Endothelial cell (in vitro differentiated cells): Measurements from ENCODE around the gene RERGL. TPM values are rescaled to one million over a fixed set of nuclear protein-coding genes. Genes with fewer than 3 reads are reported as not detected.

ENCODE experiments used
- DNase-seq: peaks from one replicate; pipeline ENCODE4 v3.0.0; 2021; ENCODE audit warnings: low spot score
- H3K27ac Mint-ChIP-seq: one replicate; pipeline ENCODE4 v1.8.0; 2021; ENCODE audit warnings: mixed read lengths, inconsistent platforms; ENCODE audit not compliant: unreplicated experiment
- H3K27me3 Mint-ChIP-seq: one replicate; pipeline ENCODE4 v1.8.0; 2021; ENCODE audit warnings: mild to moderate bottlenecking, moderate library complexity, mixed read lengths, inconsistent platforms; ENCODE audit not compliant: unreplicated experiment
- H3K36me3 Mint-ChIP-seq: one replicate; pipeline ENCODE4 v1.8.0; 2021; ENCODE audit warnings: mild to moderate bottlenecking, low read depth, mixed read lengths, inconsistent platforms; ENCODE audit not compliant: unreplicated experiment
- H3K4me1 Mint-ChIP-seq: one replicate; pipeline ENCODE4 v1.8.0; 2021; ENCODE audit warnings: mild to moderate bottlenecking, mixed read lengths, inconsistent platforms; ENCODE audit not compliant: unreplicated experiment
- H3K4me3 Mint-ChIP-seq: one replicate; pipeline ENCODE4 v1.8.0; 2021; ENCODE audit warnings: mild to moderate bottlenecking, mixed read lengths, inconsistent platforms; ENCODE audit not compliant: unreplicated experiment
- H3K9me3 Mint-ChIP-seq: one replicate; pipeline ENCODE4 v1.8.0; 2021; ENCODE audit warnings: mixed read lengths, inconsistent platforms; ENCODE audit not compliant: unreplicated experiment
- total RNA-seq: library from RNA; stranded (reverse); fragmentation: NEBNext Ultra II Directional; extraction: Animal tissue kit (Norgen Biotek cat#: 25700); gene quantifications from one replicate; pipeline ENCODE4 v1.2.1, GENCODE V29; 2021; ENCODE audit not compliant: unreplicated experiment
- TF ChIP-seq, protein P1 (sequence below): fragments of 200-600 bp; sonication (generic); IDR thresholded peaks from one replicate; pipeline ENCODE4 v1.5.0; 2021; ENCODE audit warnings: antibody characterized with exemption; ENCODE audit not compliant: unreplicated experiment

Gene RERGL
- total RNA-seq, 1 donor from 2014 or later, result not detected

DNA sequence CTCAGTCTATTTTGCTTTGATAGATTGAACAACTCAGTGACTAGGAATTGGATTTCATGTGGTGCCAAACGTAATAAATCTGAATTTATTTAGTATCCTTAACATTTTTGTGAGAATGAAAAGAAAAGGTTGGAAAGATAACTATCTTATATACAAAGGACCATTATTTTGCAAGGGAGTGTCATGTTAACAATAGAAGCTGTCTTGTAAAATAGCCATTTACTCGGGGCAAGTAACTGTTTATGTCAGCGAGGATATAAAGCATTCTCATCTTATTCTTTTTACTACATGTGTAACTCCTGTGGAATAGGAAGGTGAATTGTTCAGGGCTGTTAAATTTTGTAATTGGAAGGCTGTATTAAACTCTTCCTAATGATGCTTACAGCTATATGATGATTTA, 5.9 kb downstream of the RERGL start:
- DNase-seq, result no peak
- Mint-ChIP-seq H3K27me3 (no peaks in the 10 kb centered on the region), H3K36me3 (no peaks in the 10 kb centered on the region), H3K4me1 (no peaks in the 10 kb centered on the region), H3K27ac (no peak overlapping the region), H3K9me3 (no peaks in the 10 kb centered on the region), H3K4me3 (no peak overlapping the region)
- TF ChIP-seq, protein P1, sequence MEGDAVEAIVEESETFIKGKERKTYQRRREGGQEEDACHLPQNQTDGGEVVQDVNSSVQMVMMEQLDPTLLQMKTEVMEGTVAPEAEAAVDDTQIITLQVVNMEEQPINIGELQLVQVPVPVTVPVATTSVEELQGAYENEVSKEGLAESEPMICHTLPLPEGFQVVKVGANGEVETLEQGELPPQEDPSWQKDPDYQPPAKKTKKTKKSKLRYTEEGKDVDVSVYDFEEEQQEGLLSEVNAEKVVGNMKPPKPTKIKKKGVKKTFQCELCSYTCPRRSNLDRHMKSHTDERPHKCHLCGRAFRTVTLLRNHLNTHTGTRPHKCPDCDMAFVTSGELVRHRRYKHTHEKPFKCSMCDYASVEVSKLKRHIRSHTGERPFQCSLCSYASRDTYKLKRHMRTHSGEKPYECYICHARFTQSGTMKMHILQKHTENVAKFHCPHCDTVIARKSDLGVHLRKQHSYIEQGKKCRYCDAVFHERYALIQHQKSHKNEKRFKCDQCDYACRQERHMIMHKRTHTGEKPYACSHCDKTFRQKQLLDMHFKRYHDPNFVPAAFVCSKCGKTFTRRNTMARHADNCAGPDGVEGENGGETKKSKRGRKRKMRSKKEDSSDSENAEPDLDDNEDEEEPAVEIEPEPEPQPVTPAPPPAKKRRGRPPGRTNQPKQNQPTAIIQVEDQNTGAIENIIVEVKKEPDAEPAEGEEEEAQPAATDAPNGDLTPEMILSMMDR, result no peak

DNA sequence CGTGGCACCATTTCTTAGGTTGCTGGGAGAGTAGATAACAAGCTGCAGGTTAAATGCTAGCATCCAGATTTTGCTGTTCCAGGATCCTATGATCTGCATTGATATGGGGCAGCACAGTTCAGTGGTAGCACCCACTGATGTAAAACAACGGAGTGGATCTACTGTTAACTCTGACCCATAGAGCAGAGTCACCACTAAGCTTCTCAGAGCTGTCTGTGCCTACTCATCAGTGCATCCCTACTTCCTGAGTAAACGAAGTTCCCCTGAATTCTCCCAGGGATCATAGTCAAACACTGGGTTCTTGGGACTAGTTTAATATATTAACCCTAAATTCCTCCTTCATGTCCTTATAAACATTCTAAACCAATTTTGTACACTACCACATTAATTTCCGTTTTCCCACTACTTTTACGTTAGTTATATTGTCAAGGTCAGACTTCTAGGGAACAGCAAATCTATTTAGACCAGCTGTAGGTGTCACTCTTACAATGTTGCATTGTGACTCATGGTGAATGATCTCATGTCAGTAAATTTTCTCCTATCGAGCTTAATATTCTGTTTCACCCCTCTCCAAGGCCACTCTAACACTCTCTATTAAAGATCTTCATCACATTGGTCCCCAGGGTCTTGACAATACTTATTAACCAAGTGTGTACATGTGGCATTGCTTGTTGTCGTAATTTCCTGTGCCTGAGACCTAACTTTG, 10.3 kb downstream of the RERGL start:
- no peaks in the 10 kb centered on the region for H3K36me3 Mint-ChIP-seq
- H3K4me1 Mint-ChIP-seq, result no peaks in the 10 kb centered on the region
- DNase-seq, result no peak

DNA sequence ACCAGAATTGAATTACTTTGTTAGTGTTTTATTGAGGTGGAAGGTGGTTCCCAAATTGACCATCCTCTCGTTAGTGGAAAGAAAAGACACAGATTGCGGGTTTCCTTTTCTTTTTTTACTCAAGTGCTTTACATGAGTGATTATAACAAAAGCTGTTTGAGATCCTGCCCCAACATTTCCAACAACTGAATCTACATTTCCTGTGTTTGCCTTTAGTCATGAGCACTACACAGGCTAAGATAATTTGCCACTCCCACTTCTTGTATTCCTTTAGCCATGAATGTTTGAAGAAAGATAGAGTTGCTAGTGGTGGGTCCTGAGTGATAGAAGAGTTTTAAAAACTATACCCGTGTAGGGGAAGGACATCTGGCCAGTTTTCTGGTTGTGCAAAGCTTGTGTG, 16.0 kb downstream of the RERGL start:
- TF ChIP-seq, protein P1, result no peak
- no peak overlapping the region for H3K4me3 Mint-ChIP-seq
- H3K36me3 Mint-ChIP-seq, result no peaks in the 10 kb centered on the region
- no peaks in the 10 kb centered on the region for H3K27me3 Mint-ChIP-seq
- H3K4me1 Mint-ChIP-seq, result peaks cover 4% of the 10 kb centered on the region
- no peak overlapping the region for H3K27ac Mint-ChIP-seq
- no peaks in the 10 kb centered on the region for H3K9me3 Mint-ChIP-seq
- no peak for DNase-seq

More for the DNA sequence above, 10.3 kb downstream of the RERGL start:
- H3K9me3 Mint-ChIP-seq, result no peaks in the 10 kb centered on the region
- no peak overlapping the region for H3K4me3 Mint-ChIP-seq
- H3K27ac Mint-ChIP-seq, result no peak overlapping the region
- TF ChIP-seq, protein P1, result no peak
- H3K27me3 Mint-ChIP-seq, result no peaks in the 10 kb centered on the region

DNA sequence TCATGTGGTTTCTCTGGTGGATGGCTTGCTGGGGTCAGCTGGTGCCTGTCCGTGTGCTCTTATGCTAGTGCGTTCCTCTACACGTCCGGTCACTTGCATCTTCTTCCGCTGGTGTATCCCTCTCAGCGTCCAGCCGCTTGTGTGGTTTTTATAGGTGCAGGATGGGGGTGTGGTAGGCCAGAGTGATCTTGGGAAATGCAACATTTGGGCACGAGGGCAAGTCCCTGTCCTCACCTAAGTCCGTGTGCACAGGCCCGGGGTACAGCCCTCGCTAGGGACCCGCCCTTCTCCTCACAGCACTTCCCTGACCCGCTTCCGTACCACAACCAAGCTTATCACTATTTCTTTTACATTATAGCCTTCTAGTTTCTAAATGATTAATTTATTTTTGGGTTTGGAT, 17.3 kb downstream of the RERGL start:
- Mint-ChIP-seq H3K9me3 (no peaks in the 10 kb centered on the region), H3K27ac (no peak overlapping the region), H3K27me3 (no peaks in the 10 kb centered on the region), H3K4me1 (peaks cover 4% of the 10 kb centered on the region), H3K4me3 (no peak overlapping the region), H3K36me3 (no peaks in the 10 kb centered on the region)
- TF ChIP-seq, protein P1, result no peak
- DNase-seq, result no peak

DNA sequence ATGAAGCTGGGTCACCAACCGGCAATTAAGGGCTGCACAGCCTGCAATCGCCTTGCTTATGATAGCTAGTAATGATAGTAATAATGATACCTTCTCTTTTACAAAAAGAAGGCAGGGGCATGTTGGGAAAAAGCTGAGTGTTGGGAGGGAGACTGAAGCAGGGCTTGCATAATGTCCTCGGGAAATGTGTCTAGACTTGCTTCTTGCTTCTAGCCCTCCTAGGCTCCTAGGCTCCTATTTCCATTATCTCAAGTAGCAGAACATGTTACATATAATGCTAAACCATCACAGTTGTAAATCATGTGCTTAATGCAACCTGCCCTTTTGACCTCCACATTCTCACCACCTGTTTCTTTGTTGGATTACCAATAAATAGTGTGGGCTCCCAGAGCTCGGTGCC, 18.7 kb downstream of the RERGL start:
- DNase-seq, result no peak
- Mint-ChIP-seq H3K4me1 (peaks cover 4% of the 10 kb centered on the region), H3K36me3 (no peaks in the 10 kb centered on the region), H3K27me3 (peaks cover 2% of the 10 kb centered on the region), H3K4me3 (no peak overlapping the region), H3K9me3 (no peaks in the 10 kb centered on the region), H3K27ac (no peak overlapping the region)
- TF ChIP-seq, protein P1, result no peak
